Measurements from ENCODE around the gene SPTBN4. TPM values are rescaled to one million over a fixed set of nuclear protein-coding genes. Genes with fewer than 3 reads are reported as not detected.

The SPTBN4 gene
- total RNA-seq, 4 donors from 2014 or later, result 1.4 to 5.1 (median 2.3) TPM

GRCh38 chr19:40511487-40511886, 44.7 kb downstream of the SPTBN4 start:
- no peak for TF ChIP-seq CTCF (IDR thresholded peaks at IDR 0.05; ENCODE audit: low read depth)

- TF ChIP-seq CTCF (IDR thresholded peaks at IDR 0.05; ENCODE audit: low read depth), result no peak
Measured at GRCh38 chr19:40512110-40512472, 45.3 kb downstream of the SPTBN4 start.

- TF ChIP-seq CTCF (IDR thresholded peaks at IDR 0.05; ENCODE audit: low read depth), result no peak
Measured at GRCh38 chr19:40512473-40513344, 45.9 kb downstream of the SPTBN4 start.

GRCh38 chr19:40513345-40513678, 46.5 kb downstream of the SPTBN4 start:
- no peak for TF ChIP-seq CTCF (IDR thresholded peaks at IDR 0.05; ENCODE audit: low read depth)

- no peak for TF ChIP-seq CTCF (IDR thresholded peaks at IDR 0.05; ENCODE audit: low read depth)
Measured at GRCh38 chr19:40513741-40514315, 47.0 kb downstream of the SPTBN4 start.

GRCh38 chr19:40517248-40517647, 50.4 kb downstream of the SPTBN4 start:
- no peak for TF ChIP-seq CTCF (IDR thresholded peaks at IDR 0.05; ENCODE audit: low read depth)

GRCh38 chr19:40519352-40520322, 52.8 kb downstream of the SPTBN4 start:
- no peak for TF ChIP-seq CTCF (IDR thresholded peaks at IDR 0.05; ENCODE audit: low read depth)

Data from subcutaneous adipose tissue (tissue), 4 donors.